ENCODE measurements around the gene CCND2.

Gene CCND2

GRCh38 chr12:4238577-4238976, 35.0 kb upstream of the CCND2 start:
- H3K4me1 ChIP-seq (ENCODE audit: control extremely low read depth in 1 of 4, control insufficient read depth in 4 of 4, insufficient read depth in 4 of 4, low read length in 3 of 4) = peaks cover 4 to 41% (median 34%) of the 10 kb centered on the region in 4 experiments
- H3K36me3 ChIP-seq (ENCODE audit: control insufficient read depth in 4 of 4, insufficient read depth in 4 of 4, low read length in 3 of 4) = no peaks in the 10 kb centered on the region
- no peak for DNase-seq
- no peak overlapping the region for H3K27ac ChIP-seq (ENCODE audit: insufficient read depth in 1 of 2, low read depth in 1 of 2, low read length in 2 of 2, poor library complexity in 1 of 2, severe bottlenecking in 2 of 2)
- ChIA-PET POLR2A (no interaction called here), CTCF (no interaction called here)
- no peak overlapping the region for H3K4me3 ChIP-seq (ENCODE audit: control insufficient read depth in 1 of 7, extremely low read depth in 1 of 7, insufficient read depth in 4 of 7, low read depth in 2 of 7, low read length in 6 of 7)
- WGBS (ENCODE audit: insufficient coverage) = no CpG with 5 or more reads among the region's 2 CpGs
- no peaks in the 10 kb centered on the region for H3K27me3 ChIP-seq (replicated peaks in 2 of 5; ENCODE audit: control insufficient read depth in 4 of 5, insufficient read depth in 5 of 5, low read length in 4 of 5)
- H3K9me3 ChIP-seq (ENCODE audit: control extremely low read depth in 1 of 5, control insufficient read depth in 4 of 5, insufficient read depth in 2 of 5, low read depth in 1 of 5, low read length in 4 of 5) = peaks cover 0 to 29% (median 8%) of the 10 kb centered on the region in 5 experiments

GRCh38 chr12:4239746-4240145, 33.8 kb upstream of the CCND2 start:
- H3K4me1 ChIP-seq (ENCODE audit: control extremely low read depth in 1 of 4, control insufficient read depth in 4 of 4, insufficient read depth in 4 of 4, low read length in 3 of 4) = peaks cover 6 to 53% (median 46%) of the 10 kb centered on the region in 4 experiments
- H3K9me3 ChIP-seq (ENCODE audit: control extremely low read depth in 1 of 5, control insufficient read depth in 4 of 5, insufficient read depth in 2 of 5, low read depth in 1 of 5, low read length in 4 of 5) = peaks cover 0 to 29% (median 8%) of the 10 kb centered on the region in 5 experiments
- DNase-seq = peak in 2 of 3 donors; percentile 65 to 83
- POLR2A ChIA-PET = no interaction called here
- no peaks in the 10 kb centered on the region for H3K27me3 ChIP-seq (replicated peaks in 2 of 5; ENCODE audit: control insufficient read depth in 4 of 5, insufficient read depth in 5 of 5, low read length in 4 of 5)
- CTCF ChIA-PET = interaction anchor here (1.0 to 1.2 kb wide), 3 partner anchors 35 to 97 kb away, joined by 3 read pairs; no protein-coding TSS in a partner anchor
- no peaks in the 10 kb centered on the region for H3K36me3 ChIP-seq (ENCODE audit: control insufficient read depth in 4 of 4, insufficient read depth in 4 of 4, low read length in 3 of 4)
- WGBS (ENCODE audit: insufficient coverage) = 61% methylated on average over 3 of the region's 4 CpGs
- H3K4me3 ChIP-seq (ENCODE audit: control insufficient read depth in 1 of 7, extremely low read depth in 1 of 7, insufficient read depth in 4 of 7, low read depth in 2 of 7, low read length in 6 of 7) = peak overlapping the region in 1 of 7 experiments; percentile 3
- H3K27ac ChIP-seq (ENCODE audit: insufficient read depth in 1 of 2, low read depth in 1 of 2, low read length in 2 of 2, poor library complexity in 1 of 2, severe bottlenecking in 2 of 2) = no peak overlapping the region

- no peaks in the 10 kb centered on the region for H3K36me3 ChIP-seq (ENCODE audit: control insufficient read depth in 4 of 4, insufficient read depth in 4 of 4, low read length in 3 of 4)
- peaks cover 0 to 28% (median 8%) of the 10 kb centered on the region in 5 experiments for H3K9me3 ChIP-seq (ENCODE audit: control extremely low read depth in 1 of 5, control insufficient read depth in 4 of 5, insufficient read depth in 2 of 5, low read depth in 1 of 5, low read length in 4 of 5)
- peak in 2 of 3 donors; percentile 24 to 41 for DNase-seq
- H3K4me1 ChIP-seq (ENCODE audit: control extremely low read depth in 1 of 4, control insufficient read depth in 4 of 4, insufficient read depth in 4 of 4, low read length in 3 of 4) = peaks cover 6 to 58% (median 51%) of the 10 kb centered on the region in 4 experiments
- no peaks in the 10 kb centered on the region for H3K27me3 ChIP-seq (replicated peaks in 2 of 5; ENCODE audit: control insufficient read depth in 4 of 5, insufficient read depth in 5 of 5, low read length in 4 of 5)
- WGBS (ENCODE audit: insufficient coverage) = 94% methylated on average over 3 of the region's 5 CpGs
- no peak overlapping the region for H3K4me3 ChIP-seq (ENCODE audit: control insufficient read depth in 1 of 7, extremely low read depth in 1 of 7, insufficient read depth in 4 of 7, low read depth in 2 of 7, low read length in 6 of 7)
- ChIA-PET CTCF (interaction anchor here (0.9 to 1.2 kb wide), 6 partner anchors 12 to 97 kb away, joined by 3 to 4 read pairs (median 3); no protein-coding TSS in a partner anchor), POLR2A (no interaction called here)
- no peak overlapping the region for H3K27ac ChIP-seq (ENCODE audit: insufficient read depth in 1 of 2, low read depth in 1 of 2, low read length in 2 of 2, poor library complexity in 1 of 2, severe bottlenecking in 2 of 2)
These were observed 33.3 kb upstream of the CCND2 start for GRCh38 chr12:4240161-4240783.

- WGBS (ENCODE audit: insufficient coverage) = 100% methylated on average over 2 of the region's 5 CpGs
- Histone ChIP-seq H3K27ac (ENCODE audit: insufficient read depth in 1 of 2, low read depth in 1 of 2, low read length in 2 of 2, poor library complexity in 1 of 2, severe bottlenecking in 2 of 2) (no peak overlapping the region), H3K9me3 (ENCODE audit: control extremely low read depth in 1 of 5, control insufficient read depth in 4 of 5, insufficient read depth in 2 of 5, low read depth in 1 of 5, low read length in 4 of 5) (peaks cover 0 to 25% (median 8%) of the 10 kb centered on the region in 5 experiments), H3K36me3 (ENCODE audit: control insufficient read depth in 4 of 4, insufficient read depth in 4 of 4, low read length in 3 of 4) (no peaks in the 10 kb centered on the region), H3K27me3 (replicated peaks in 2 of 5; ENCODE audit: control insufficient read depth in 4 of 5, insufficient read depth in 5 of 5, low read length in 4 of 5) (no peaks in the 10 kb centered on the region), H3K4me1 (ENCODE audit: control extremely low read depth in 1 of 4, control insufficient read depth in 4 of 4, insufficient read depth in 4 of 4, low read length in 3 of 4) (peaks cover 6 to 65% (median 58%) of the 10 kb centered on the region in 4 experiments), H3K4me3 (ENCODE audit: control insufficient read depth in 1 of 7, extremely low read depth in 1 of 7, insufficient read depth in 4 of 7, low read depth in 2 of 7, low read length in 6 of 7) (no peak overlapping the region)
- no peak for DNase-seq
- POLR2A ChIA-PET = no interaction called here
- CTCF ChIA-PET = interaction anchor here (0.9 to 1.1 kb wide), 4 partner anchors 13 to 98 kb away, joined by 3 to 4 read pairs (median 4); no protein-coding TSS in a partner anchor
These were observed 32.6 kb upstream of the CCND2 start for GRCh38 chr12:4240981-4241380.

GRCh38 chr12:4241592-4241991, 32.0 kb upstream of the CCND2 start:
- ChIA-PET CTCF (interaction anchor here (1.1 to 1.8 kb wide), 5 partner anchors 8 to 279 kb away, joined by 3 to 5 read pairs (median 4); no protein-coding TSS in a partner anchor), POLR2A (no interaction called here)
- Histone ChIP-seq H3K9me3 (ENCODE audit: control extremely low read depth in 1 of 5, control insufficient read depth in 4 of 5, insufficient read depth in 2 of 5, low read depth in 1 of 5, low read length in 4 of 5) (peaks cover 0 to 25% (median 7%) of the 10 kb centered on the region in 5 experiments), H3K27me3 (replicated peaks in 2 of 5; ENCODE audit: control insufficient read depth in 4 of 5, insufficient read depth in 5 of 5, low read length in 4 of 5) (no peaks in the 10 kb centered on the region), H3K4me3 (ENCODE audit: control insufficient read depth in 1 of 7, extremely low read depth in 1 of 7, insufficient read depth in 4 of 7, low read depth in 2 of 7, low read length in 6 of 7) (no peak overlapping the region), H3K36me3 (ENCODE audit: control insufficient read depth in 4 of 4, insufficient read depth in 4 of 4, low read length in 3 of 4) (no peaks in the 10 kb centered on the region), H3K4me1 (ENCODE audit: control extremely low read depth in 1 of 4, control insufficient read depth in 4 of 4, insufficient read depth in 4 of 4, low read length in 3 of 4) (peaks cover 7 to 71% (median 64%) of the 10 kb centered on the region in 4 experiments), H3K27ac (ENCODE audit: insufficient read depth in 1 of 2, low read depth in 1 of 2, low read length in 2 of 2, poor library complexity in 1 of 2, severe bottlenecking in 2 of 2) (no peak overlapping the region)
- 100% methylated on average over 2 of the region's 4 CpGs for WGBS (ENCODE audit: insufficient coverage)
- DNase-seq = no peak

GRCh38 chr12:4242595-4242994, 31.0 kb upstream of the CCND2 start:
- 57% methylated on average over 10 of the region's 10 CpGs for WGBS (ENCODE audit: insufficient coverage)
- Histone ChIP-seq H3K4me1 (ENCODE audit: control extremely low read depth in 1 of 4, control insufficient read depth in 4 of 4, insufficient read depth in 4 of 4, low read length in 3 of 4) (peaks cover 10 to 77% (median 67%) of the 10 kb centered on the region in 4 experiments), H3K27me3 (replicated peaks in 2 of 5; ENCODE audit: control insufficient read depth in 4 of 5, insufficient read depth in 5 of 5, low read length in 4 of 5) (no peaks in the 10 kb centered on the region), H3K9me3 (ENCODE audit: control extremely low read depth in 1 of 5, control insufficient read depth in 4 of 5, insufficient read depth in 2 of 5, low read depth in 1 of 5, low read length in 4 of 5) (peaks cover 0 to 15% (median 5%) of the 10 kb centered on the region in 5 experiments), H3K36me3 (ENCODE audit: control insufficient read depth in 4 of 4, insufficient read depth in 4 of 4, low read length in 3 of 4) (no peaks in the 10 kb centered on the region), H3K27ac (ENCODE audit: insufficient read depth in 1 of 2, low read depth in 1 of 2, low read length in 2 of 2, poor library complexity in 1 of 2, severe bottlenecking in 2 of 2) (no peak overlapping the region), H3K4me3 (ENCODE audit: control insufficient read depth in 1 of 7, extremely low read depth in 1 of 7, insufficient read depth in 4 of 7, low read depth in 2 of 7, low read length in 6 of 7) (peak overlapping the region in 3 of 7 experiments; percentile 10 to 43 (median 23))
- CTCF ChIA-PET = interaction anchor here (1.0 to 1.8 kb wide), 9 partner anchors 8 to 280 kb away, joined by 3 to 5 read pairs (median 3); no protein-coding TSS in a partner anchor
- peak in 1 of 3 donors; percentile 39 for DNase-seq
- POLR2A ChIA-PET = interaction anchor here (0.6 to 1.0 kb wide), 3 partner anchors 14 to 29 kb away, joined by 3 read pairs; no protein-coding TSS in a partner anchor

GRCh38 chr12:4243091-4243490, 30.5 kb upstream of the CCND2 start:
- peaks cover 10 to 77% (median 67%) of the 10 kb centered on the region in 4 experiments for H3K4me1 ChIP-seq (ENCODE audit: control extremely low read depth in 1 of 4, control insufficient read depth in 4 of 4, insufficient read depth in 4 of 4, low read length in 3 of 4)
- POLR2A ChIA-PET = interaction anchor here (0.6 to 1.0 kb wide), 3 partner anchors 15 to 29 kb away, joined by 3 read pairs; no protein-coding TSS in a partner anchor
- peak overlapping the region in 4 of 7 experiments; percentile 10 to 43 (median 30) for H3K4me3 ChIP-seq (ENCODE audit: control insufficient read depth in 1 of 7, extremely low read depth in 1 of 7, insufficient read depth in 4 of 7, low read depth in 2 of 7, low read length in 6 of 7)
- peak; percentile 69 to 96 (median 96) for DNase-seq
- no peaks in the 10 kb centered on the region for H3K36me3 ChIP-seq (ENCODE audit: control insufficient read depth in 4 of 4, insufficient read depth in 4 of 4, low read length in 3 of 4)
- CTCF ChIA-PET = interaction anchor here (1.0 to 1.8 kb wide), 9 partner anchors 9 to 281 kb away, joined by 3 to 5 read pairs (median 3); no protein-coding TSS in a partner anchor
- 5% methylated on average over 5 of the region's 7 CpGs for WGBS (ENCODE audit: insufficient coverage)
- H3K27me3 ChIP-seq (replicated peaks in 2 of 5; ENCODE audit: control insufficient read depth in 4 of 5, insufficient read depth in 5 of 5, low read length in 4 of 5) = no peaks in the 10 kb centered on the region
- peaks cover 0 to 10% (median 4%) of the 10 kb centered on the region in 5 experiments for H3K9me3 ChIP-seq (ENCODE audit: control extremely low read depth in 1 of 5, control insufficient read depth in 4 of 5, insufficient read depth in 2 of 5, low read depth in 1 of 5, low read length in 4 of 5)
- peak overlapping the region in 1 of 2 experiments; percentile 45 for H3K27ac ChIP-seq (ENCODE audit: insufficient read depth in 1 of 2, low read depth in 1 of 2, low read length in 2 of 2, poor library complexity in 1 of 2, severe bottlenecking in 2 of 2)
